ENCODE measurements around the gene PBRM1.

Gene PBRM1

DNA sequence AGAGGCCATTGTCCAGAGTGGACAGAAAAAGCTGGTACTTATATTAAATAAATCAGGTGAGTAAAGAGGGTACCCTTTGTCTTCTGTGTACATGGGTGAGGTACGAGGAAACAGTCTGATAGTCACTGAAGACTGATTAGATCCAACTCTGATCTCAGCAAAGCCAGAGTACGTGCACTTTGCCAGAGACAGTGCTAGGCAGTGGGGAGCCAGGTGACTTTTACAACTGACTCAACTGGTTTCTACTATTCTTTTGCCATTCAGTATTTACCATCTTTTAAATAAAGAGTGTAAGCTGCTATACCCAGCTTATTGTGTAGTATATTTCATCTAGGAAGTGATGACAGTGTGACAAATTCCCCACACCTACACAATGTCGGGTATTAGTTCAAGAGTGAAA lies 3.4 kb upstream of the PBRM1 start:
- peak overlapping the region; percentile 97 for H3K27ac ChIP-seq
- no peak for TF ChIP-seq CTCF (conservative IDR thresholded peaks at IDR 0.05)

DNA sequence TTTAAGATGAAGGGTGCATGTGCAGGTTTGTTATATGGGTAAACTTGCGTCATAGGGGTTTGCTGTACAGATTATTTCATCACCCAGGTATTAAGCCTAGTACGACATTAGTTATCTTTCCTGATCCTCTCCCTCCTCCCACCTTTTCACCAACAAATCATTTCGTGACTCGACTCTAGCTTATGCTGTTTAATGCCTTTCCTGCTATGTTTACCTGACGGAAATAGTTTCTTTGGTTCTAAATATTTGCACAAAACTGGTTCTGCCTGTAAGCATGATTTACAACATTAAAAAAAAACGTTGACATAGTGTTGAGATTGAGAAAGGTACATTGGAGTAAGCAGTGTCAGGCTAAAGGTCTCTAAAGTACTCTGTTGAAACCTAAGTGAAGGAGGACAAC lies 2.6 kb upstream of the PBRM1 start:
- H3K27ac ChIP-seq = peak overlapping the region; percentile 97
- no peak for TF ChIP-seq CTCF (conservative IDR thresholded peaks at IDR 0.05)

GRCh38 chr3:52685285-52685708 lies 416 bp downstream of the PBRM1 start:
- H3K27ac ChIP-seq = peak overlapping the region; percentile 97
- no peak for TF ChIP-seq CTCF (conservative IDR thresholded peaks at IDR 0.05)

GRCh38 chr3:52684184-52684583 lies 1.5 kb downstream of the PBRM1 start:
- no peak for TF ChIP-seq CTCF (conservative IDR thresholded peaks at IDR 0.05)
- peak overlapping the region; percentile 97 for H3K27ac ChIP-seq

GRCh38 chr3:52683611-52684010 lies 2.1 kb downstream of the PBRM1 start:
- peak overlapping the region; percentile 97 for H3K27ac ChIP-seq
- no peak for TF ChIP-seq CTCF (conservative IDR thresholded peaks at IDR 0.05)

GRCh38 chr3:52682016-52682415 lies 3.7 kb downstream of the PBRM1 start:
- TF ChIP-seq CTCF (conservative IDR thresholded peaks at IDR 0.05) = peak; percentile 32
- H3K27ac ChIP-seq = peak overlapping the region; percentile 97; the same call in 1 of the 2 replicates

- H3K27ac ChIP-seq = peak overlapping the region; percentile 97; the same call in 1 of the 2 replicates
- TF ChIP-seq CTCF (conservative IDR thresholded peaks at IDR 0.05) = no peak
Observed at GRCh38 chr3:52681596-52681995, 4.1 kb downstream of the PBRM1 start.
